GM12878 (cell line): ENCODE data around the gene HAUS7. TPM values are rescaled to one million over a fixed set of nuclear protein-coding genes. Genes with fewer than 3 reads are reported as not detected.

Experiments
- ATAC-seq: fragments of 200-7000 bp; cut with Tn5 transposase; 3 replicates; pipeline ENCODE4 v1.9.1; 2020; ENCODE audit warnings: mild to moderate bottlenecking, moderate library complexity
- BruUV-seq: library from RNA; stranded (reverse); fragments of 400-500 nt; replicated peaks from 2 replicates; lab custom pipeline; 2021; lab: Mats Ljungman, UMichigan
- CTCF ChIA-PET: fragments of 300-600 bp; sonication (Branson Sonifier 250); formaldehyde crosslinking; extraction: SDS; loops from one replicate; lab custom pipeline; 2021; ENCODE audit warnings: inconsistent platforms; lab: Yijun Ruan, JAX
- POLR2A ChIA-PET: fragments of 350-600 bp; formaldehyde crosslinking; extraction: SDS; loops from one replicate; lab custom pipeline; 2021; ENCODE audit warnings: inconsistent platforms; lab: Charles Lee
- RAD21 ChIA-PET: fragments of 300-600 bp; sonication (Branson Sonifier 250); formaldehyde crosslinking; loops from one replicate; lab custom pipeline; 2023; ENCODE audit warnings: antibody characterized with exemption; ENCODE audit not compliant: unreplicated experiment; lab: Charles Lee
- SMC1A ChIA-PET: fragments of 300-600 bp; sonication (Branson Sonifier 250); formaldehyde crosslinking; loops from one replicate; lab custom pipeline; 2023; ENCODE audit not compliant: unreplicated experiment, uncharacterized antibody; lab: Charles Lee
- DNase-seq: peaks from one replicate; pipeline ENCODE4 v3.0.0-alpha.2; 2011; ENCODE audit warnings: low read depth, low spot score
- FAIRE-seq: peaks from 3 replicates; lab custom pipeline; 2011; peaks lifted over from hg19 to GRCh38; lab: Jason Lieb, UNC
- H2AFZ ChIP-seq: 2 replicates; pipeline ENCODE4 v1.6.0; 2011; ENCODE audit warnings: low read depth, low read length, control low read depth; ENCODE audit not compliant: control insufficient read depth
- H3K27ac ChIP-seq: 2 replicates; pipeline ENCODE4 v1.5.1; 2011; ENCODE audit warnings: control low read depth; ENCODE audit not compliant: control insufficient read depth, insufficient read depth
- H3K27me3 ChIP-seq, 2 experiments: replicated peaks in 1 of 2; 2 replicates each; pipeline versions ENCODE4 v1.6.0 to v1.6.1; 2011; ENCODE audit warnings: low read length in 1 of 2; ENCODE audit not compliant: control insufficient read depth in 2 of 2, insufficient read depth in 2 of 2
- H3K36me3 ChIP-seq, 2 experiments: 2 replicates each; pipeline ENCODE4 v1.5.1; 2011; ENCODE audit warnings: low read length in 1 of 2; ENCODE audit not compliant: control insufficient read depth in 2 of 2, insufficient read depth in 2 of 2
- H3K4me1 ChIP-seq: 2 replicates; pipeline ENCODE4 v1.6.1; 2011; ENCODE audit warnings: mild to moderate bottlenecking, low read length, moderate library complexity, mixed read lengths; ENCODE audit not compliant: control insufficient read depth, insufficient read depth
- H3K4me2 ChIP-seq: 2 replicates; pipeline ENCODE4 v1.6.0; 2011; ENCODE audit warnings: control low read depth; ENCODE audit not compliant: control insufficient read depth, insufficient read depth
- H3K4me3 ChIP-seq: fragments of 200-600 bp; sonication (generic); 2 replicates; pipeline ENCODE4 v1.5.1; 2016
- H3K79me2 ChIP-seq: 2 replicates; pipeline ENCODE4 v1.6.0; 2011; ENCODE audit warnings: low read length; ENCODE audit not compliant: control insufficient read depth, insufficient read depth
- H3K9ac ChIP-seq: 2 replicates; pipeline ENCODE4 v1.8.0; 2011; ENCODE audit warnings: low read length, control low read depth, mixed read lengths; ENCODE audit not compliant: control insufficient read depth, insufficient read depth
- H3K9me3 ChIP-seq: replicated peaks from 3 replicates; pipeline ENCODE4 v1.5.1; 2011; ENCODE audit warnings: mild to moderate bottlenecking, low read length; ENCODE audit not compliant: control insufficient read depth, insufficient read depth
- H4K20me1 ChIP-seq: 2 replicates; pipeline ENCODE4 v1.6.0; 2011; ENCODE audit not compliant: control insufficient read depth, insufficient read depth
- BHLHE40 ChIP-seq, 2 experiments: fragments of 450-650 bp in 1 of 2; IDR thresholded peaks; 2 replicates each; pipeline ENCODE4 v1.6.1; 2011 to 2017; ENCODE audit warnings: low read depth in 2 of 2, borderline replicate concordance in 1 of 2, improper control_type of control experiment in 1 of 2, low read length in 1 of 2, mild to moderate bottlenecking in 1 of 2
- CREM ChIP-seq: IDR thresholded peaks from 2 replicates; pipeline ENCODE4 v1.6.1; 2014; ENCODE audit warnings: antibody characterized with exemption, low read depth
- IKZF1 ChIP-seq: fragments of 450-650 bp; conservative IDR thresholded peaks from 2 replicates; pipeline ENCODE4 v1.6.1; 2017; ENCODE audit warnings: antibody characterized with exemption, mild to moderate bottlenecking
- KAT2A ChIP-seq: conservative IDR thresholded peaks from 2 replicates; pipeline ENCODE4 v1.6.1; 2011; ENCODE audit warnings: low read depth, low read length; ENCODE audit not compliant: control insufficient read depth
- LARP7 ChIP-seq: fragments of 450-650 bp; IDR thresholded peaks from 2 replicates; pipeline ENCODE4 v1.6.1; 2017; ENCODE audit warnings: mild to moderate bottlenecking
- NFIC ChIP-seq: IDR thresholded peaks from 2 replicates; pipeline ENCODE4 v1.6.1; 2012; ENCODE audit warnings: low read depth, mild to moderate bottlenecking, inconsistent platforms, low read length, moderate library complexity
- NFYA ChIP-seq: IDR thresholded peaks from 2 replicates; pipeline ENCODE4 v1.6.1; 2011; ENCODE audit warnings: low read depth, mild to moderate bottlenecking, low read length, improper control_type of control experiment, borderline replicate concordance
- RAD21 ChIP-seq: IDR thresholded peaks from 2 replicates; pipeline ENCODE4 v1.6.1; 2011; ENCODE audit warnings: mild to moderate bottlenecking, low read depth, low read length, moderate library complexity; ENCODE audit not compliant: insufficient read depth
- RAD51 ChIP-seq: fragments of 450-650 bp; IDR thresholded peaks from 2 replicates; pipeline ENCODE4 v1.6.1; 2016; ENCODE audit warnings: moderate library complexity, mild to moderate bottlenecking, inconsistent platforms
- RUNX3 ChIP-seq: IDR thresholded peaks from 2 replicates; pipeline ENCODE4 v1.6.1; 2012; ENCODE audit warnings: low read length, inconsistent platforms
- SMARCA5 ChIP-seq: fragments of 450-650 bp; IDR thresholded peaks from 2 replicates; pipeline ENCODE4 v1.6.1; 2017; ENCODE audit warnings: mild to moderate bottlenecking
- SMC3 ChIP-seq: IDR thresholded peaks from 2 replicates; pipeline ENCODE4 v1.6.1; 2011; ENCODE audit warnings: low read length, improper control_type of control experiment, borderline replicate concordance
- YY1 ChIP-seq: IDR thresholded peaks from 2 replicates; pipeline ENCODE4 v1.6.1; 2011; ENCODE audit warnings: low read depth, mild to moderate bottlenecking, low read length
- ZNF274 ChIP-seq: IDR thresholded peaks from one replicate; pipeline ENCODE4 v1.8.0; 2011; ENCODE audit not compliant: insufficient read length, insufficient read depth
- WGBS: methylation state at CpG from one replicate; pipeline ENCODE4 v1.1.6; 2016; ENCODE audit warnings: low lambda C conversion rate; ENCODE audit not compliant: insufficient replicate concordance, insufficient coverage; ENCODE audit errors: missing lambda C conversion rate; 5-methylcytosine and 5-hydroxymethylcytosine counted together
- in situ Hi-C: fragments of 300-500 bp; cut with MboI; formaldehyde crosslinking; loops from 9 replicates; pipeline ENCODE4 v1.14.3; 2018; ENCODE audit warnings: mixed read lengths
- intact Hi-C: fragments of 100-400 bp; cut with micrococcal nuclease; formaldehyde crosslinking; loops from one replicate; pipeline ENCODE4 v1.14.2; 2022; ENCODE audit not compliant: unreplicated experiment
- polyA plus RNA-seq, 11 experiments: library from polyadenylated mRNA; depleted of rRNA in 4 of 11; unstranded in 6 of 11; stranded (reverse) in 5 of 11; fragments of >200 nt; fragmentation: Nextera tagmentation in 4 of 11; fragmentation: Illumina TruSeq in 1 of 11; extraction: Ambion mirVana in 4 of 11; extraction: Trizol in 1 of 11; gene quantifications; 1 replicate in 1 of 11; 2 replicates in 10 of 11; pipeline versions ENCODE4 v1.2.1 to v1.2.3, GENCODE V29; 2011 to 2016; ENCODE audit warnings: inconsistent platforms in 2 of 11, missing spikeins in 2 of 11, low read depth in 1 of 11
- total RNA-seq, 4 experiments: library from RNA; depleted of rRNA in 3 of 4; stranded (reverse); fragments of >200 nt in 3 of 4; fragmentation: Illumina TruSeq in 1 of 4; extraction: Trizol in 1 of 4; gene quantifications; 2 replicates each; pipeline versions ENCODE4 v1.2.1 to v1.2.3, GENCODE V29; 2013 to 2021
- TF ChIP-seq, protein P1 (sequence below), 3 experiments: IDR thresholded peaks in 2 of 3; conservative IDR thresholded peaks in 1 of 3; 2 replicates each; pipeline ENCODE4 v1.5.1; 2011; ENCODE audit warnings: low read depth in 3 of 3, low read length in 3 of 3, mild to moderate bottlenecking in 3 of 3, control low read depth in 2 of 3, moderate library complexity in 2 of 3, inconsistent platforms in 1 of 3, mixed read lengths in 1 of 3; ENCODE audit not compliant: control insufficient read depth in 2 of 3, insufficient read depth in 1 of 3; ENCODE audit errors: extremely low read depth in 1 of 3
- TF ChIP-seq, protein P2 (sequence below): fragments of 450-650 bp; IDR thresholded peaks from 2 replicates; pipeline ENCODE4 v1.6.1; 2016; ENCODE audit warnings: mild to moderate bottlenecking

HAUS7 gene
- total and polyA plus RNA-seq, 10 of the 15 experiments (the other 5 are each of a cell fraction or from before 2014, with no cell fraction given), result 6.7 to 63.3 (median 24.1) TPM

DNA sequence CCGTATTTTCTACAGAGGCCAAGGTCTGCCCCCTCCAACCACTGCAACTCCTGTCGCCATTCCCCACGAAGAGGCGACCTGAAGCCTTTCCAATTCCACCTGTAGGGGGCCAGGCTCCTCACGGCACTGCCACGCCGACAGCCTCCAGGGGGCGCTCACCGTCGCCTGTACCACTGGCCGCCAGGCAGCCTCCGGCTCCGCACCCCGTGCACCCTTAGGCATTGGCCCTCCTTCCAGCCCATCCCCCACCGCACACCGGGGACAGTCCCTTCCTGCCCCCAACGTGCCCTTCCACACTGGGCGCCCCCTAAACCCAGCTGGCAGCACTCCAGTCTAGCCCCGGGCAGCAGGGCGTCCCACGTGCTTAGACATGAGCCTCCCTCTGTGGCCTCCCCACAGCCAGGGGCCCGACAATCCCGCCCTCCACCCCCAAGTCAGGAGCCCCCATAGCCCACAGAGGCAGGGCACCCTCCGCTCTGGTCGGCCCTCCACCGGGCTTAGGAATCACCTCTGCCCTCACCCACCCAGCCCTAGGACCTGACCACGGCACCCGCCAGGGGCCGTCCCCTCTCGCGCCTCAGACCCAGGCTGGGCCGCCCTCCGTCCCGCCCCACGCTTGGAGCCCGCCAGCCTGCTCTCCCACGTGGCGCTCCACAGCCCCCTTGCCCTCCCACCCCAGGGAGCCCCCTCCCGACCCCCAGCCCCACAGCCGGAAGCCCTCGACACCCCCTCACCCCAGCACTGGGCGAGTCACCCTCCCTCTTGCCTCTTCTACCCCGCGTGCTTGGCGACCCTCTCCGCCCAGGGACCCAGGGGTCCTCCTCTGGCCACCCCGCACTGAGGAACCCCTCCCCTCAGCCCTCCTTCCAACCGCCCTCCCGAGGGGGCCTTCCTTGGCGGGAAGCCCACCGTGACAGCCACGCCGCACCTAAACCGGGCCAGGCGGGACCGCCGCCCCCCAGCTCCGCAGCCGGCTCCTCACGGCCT, 69.9 kb downstream of the HAUS7 start:
- no peaks in the 10 kb centered on the region for H4K20me1 ChIP-seq
- H3K79me2 ChIP-seq, result no peaks in the 10 kb centered on the region
- CTCF ChIA-PET, result no interaction called here
- H3K4me1 ChIP-seq, result no peaks in the 10 kb centered on the region
- in situ Hi-C loops (no loop called here), intact Hi-C loops (no loop called here)
- no peaks in the 10 kb centered on the region; the same call in 2 of the 3 replicates for H3K9me3 ChIP-seq
- TF ChIP-seq RUNX3 (no peak), CREM (no peak), KAT2A (no peak), RAD51 (no peak), SMARCA5 (peak; percentile 78; the same call in 1 of the 2 replicates), BHLHE40 (IDR thresholded peaks at IDR 0.05; ENCODE audit: borderline replicate concordance in 1 of 2, low read depth in 2 of 2, low read length in 1 of 2) (peak in 1 of 2 experiments; percentile 13; a peak in 1 of 4 replicates), SMC3 (peak; percentile 42; the same call in 1 of the 2 replicates), RAD21 (peak; percentile 26; the same call in 1 of the 2 replicates), NFIC (no peak), ZNF274 (no peak), YY1 (peak; percentile 64; the same call in 1 of the 2 replicates), IKZF1 (no peak), NFYA (no peak), LARP7 (0 out of 2 replicates have a peak, but pooled peaks have one; percentile 44)
- TF ChIP-seq, protein P1, sequence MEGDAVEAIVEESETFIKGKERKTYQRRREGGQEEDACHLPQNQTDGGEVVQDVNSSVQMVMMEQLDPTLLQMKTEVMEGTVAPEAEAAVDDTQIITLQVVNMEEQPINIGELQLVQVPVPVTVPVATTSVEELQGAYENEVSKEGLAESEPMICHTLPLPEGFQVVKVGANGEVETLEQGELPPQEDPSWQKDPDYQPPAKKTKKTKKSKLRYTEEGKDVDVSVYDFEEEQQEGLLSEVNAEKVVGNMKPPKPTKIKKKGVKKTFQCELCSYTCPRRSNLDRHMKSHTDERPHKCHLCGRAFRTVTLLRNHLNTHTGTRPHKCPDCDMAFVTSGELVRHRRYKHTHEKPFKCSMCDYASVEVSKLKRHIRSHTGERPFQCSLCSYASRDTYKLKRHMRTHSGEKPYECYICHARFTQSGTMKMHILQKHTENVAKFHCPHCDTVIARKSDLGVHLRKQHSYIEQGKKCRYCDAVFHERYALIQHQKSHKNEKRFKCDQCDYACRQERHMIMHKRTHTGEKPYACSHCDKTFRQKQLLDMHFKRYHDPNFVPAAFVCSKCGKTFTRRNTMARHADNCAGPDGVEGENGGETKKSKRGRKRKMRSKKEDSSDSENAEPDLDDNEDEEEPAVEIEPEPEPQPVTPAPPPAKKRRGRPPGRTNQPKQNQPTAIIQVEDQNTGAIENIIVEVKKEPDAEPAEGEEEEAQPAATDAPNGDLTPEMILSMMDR (IDR thresholded peaks at IDR 0.05 in 2 of 3, conservative IDR thresholded peaks at IDR 0.05 in 1 of 3; ENCODE audit: control insufficient read depth in 2 of 3, extremely low read depth in 1 of 3, insufficient read depth in 1 of 3, low read depth in 3 of 3, low read length in 3 of 3), result peak; percentile 81 to 97 (median 92)
- TF ChIP-seq, protein P2, sequence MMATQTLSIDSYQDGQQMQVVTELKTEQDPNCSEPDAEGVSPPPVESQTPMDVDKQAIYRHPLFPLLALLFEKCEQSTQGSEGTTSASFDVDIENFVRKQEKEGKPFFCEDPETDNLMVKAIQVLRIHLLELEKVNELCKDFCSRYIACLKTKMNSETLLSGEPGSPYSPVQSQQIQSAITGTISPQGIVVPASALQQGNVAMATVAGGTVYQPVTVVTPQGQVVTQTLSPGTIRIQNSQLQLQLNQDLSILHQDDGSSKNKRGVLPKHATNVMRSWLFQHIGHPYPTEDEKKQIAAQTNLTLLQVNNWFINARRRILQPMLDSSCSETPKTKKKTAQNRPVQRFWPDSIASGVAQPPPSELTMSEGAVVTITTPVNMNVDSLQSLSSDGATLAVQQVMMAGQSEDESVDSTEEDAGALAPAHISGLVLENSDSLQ, result no peak
- no peak overlapping the region for H3K4me2 ChIP-seq
- H2AFZ ChIP-seq, result no peak overlapping the region
- SMC1A ChIA-PET, result no interaction called here
- no peak overlapping the region for H3K4me3 ChIP-seq
- ATAC-seq (peak; percentile 97), FAIRE-seq (no peak), DNase-seq (no peak)
- H3K27me3 ChIP-seq, result no peaks in the 10 kb centered on the region
- RAD21 ChIA-PET, result no interaction called here
- H3K36me3 ChIP-seq, result no peaks in the 10 kb centered on the region
- H3K27ac ChIP-seq, result no peak overlapping the region
- WGBS, result 66% methylated on average over 32 of the region's 60 CpGs
- POLR2A ChIA-PET, result interaction anchor here (0.6 kb wide), 1 partner anchor 107 kb away, joined by 4 read pairs; no protein-coding TSS in a partner anchor
- H3K9ac ChIP-seq, result no peak overlapping the region
- no TSS peak for BruUV-seq
